HepG2 (cell line): Measurements from ENCODE around the gene MYLK3. TPM values are rescaled to one million over a fixed set of nuclear protein-coding genes. Genes with fewer than 3 reads are reported as not detected.
A peak's percentile ranks its signal among the peaks of the same experiment; 100 is the strongest.

Experiments
- ARID5B ChIP-seq: IDR thresholded peaks from 2 replicates; pipeline ENCODE4 v1.4.0; 2020; ENCODE audit warnings: mild to moderate bottlenecking, missing genetic modification reagents
- ATF2 ChIP-seq: sonication (generic); formaldehyde crosslinking; IDR thresholded peaks from 2 replicates; pipeline ENCODE4 v1.4.0; 2020; ENCODE audit warnings: missing genetic modification reagents
- BCLAF1 ChIP-seq: fragments of 450-650 bp; IDR thresholded peaks from 2 replicates; pipeline ENCODE4 v1.6.1; 2017; ENCODE audit warnings: mild to moderate bottlenecking
- BHLHE40 ChIP-seq: IDR thresholded peaks from 2 replicates; pipeline ENCODE4 v1.6.1; 2011; ENCODE audit warnings: low read length, improper control_type of control experiment
- BRCA1 ChIP-seq: sonication (generic); formaldehyde crosslinking; IDR thresholded peaks from 2 replicates; pipeline ENCODE4 v1.4.0; 2020; ENCODE audit warnings: missing genetic modification reagents
- FOXJ3 ChIP-seq: sonication (generic); formaldehyde crosslinking; IDR thresholded peaks from 2 replicates; pipeline ENCODE4 v1.4.0; 2020; ENCODE audit warnings: missing genetic modification reagents, mild to moderate bottlenecking, borderline replicate concordance
- HOXA7 ChIP-seq: sonication (generic); formaldehyde crosslinking; IDR thresholded peaks from 2 replicates; pipeline ENCODE4 v1.8.1; 2022; ENCODE audit warnings: mild to moderate bottlenecking, missing genetic modification reagents, moderate library complexity
- IRX3 ChIP-seq: sonication (generic); formaldehyde crosslinking; IDR thresholded peaks from 2 replicates; pipeline ENCODE4 v1.8.1; 2023; ENCODE audit warnings: mild to moderate bottlenecking, low read depth, missing genetic modification reagents, borderline replicate concordance
- KDM6A ChIP-seq: IDR thresholded peaks from 2 replicates; pipeline ENCODE4 v1.6.1; 2016; ENCODE audit warnings: low read depth
- KLF12 ChIP-seq: sonication (generic); formaldehyde crosslinking; IDR thresholded peaks from 2 replicates; pipeline ENCODE4 v1.4.0; 2020; ENCODE audit warnings: missing genetic modification reagents, borderline replicate concordance
- MEIS2 ChIP-seq: sonication (generic); formaldehyde crosslinking; IDR thresholded peaks from 2 replicates; pipeline ENCODE4 v1.9.0; 2021; ENCODE audit warnings: mild to moderate bottlenecking, missing genetic modification reagents
- MIER2 ChIP-seq: IDR thresholded peaks from 2 replicates; pipeline ENCODE4 v1.6.1; 2016; ENCODE audit warnings: missing biosample characterization, missing genetic modification reagents
- MXI1 ChIP-seq: IDR thresholded peaks from 3 replicates; pipeline ENCODE4 v1.6.1; 2012; ENCODE audit warnings: low read depth, low read length, inconsistent platforms, borderline replicate concordance
- NKX3-1 ChIP-seq: sonication (generic); formaldehyde crosslinking; IDR thresholded peaks from 2 replicates; pipeline ENCODE4 v1.5.0; 2020; ENCODE audit warnings: missing genetic modification reagents
- RELA ChIP-seq: sonication (generic); formaldehyde crosslinking; IDR thresholded peaks from 2 replicates; pipeline ENCODE4 v1.4.0; 2020; ENCODE audit warnings: missing genetic modification reagents
- SIN3A ChIP-seq: IDR thresholded peaks from 2 replicates; pipeline ENCODE4 v1.6.1; 2011; ENCODE audit warnings: low read depth, mild to moderate bottlenecking, control low read depth, low read length, borderline replicate concordance
- ZBTB25 ChIP-seq: IDR thresholded peaks from 2 replicates; pipeline ENCODE4 v1.6.1; 2018; ENCODE audit warnings: missing genetic modification reagents
- ZNF225 ChIP-seq: sonication (generic); formaldehyde crosslinking; IDR thresholded peaks from 2 replicates; pipeline ENCODE4 v1.4.0; 2020; ENCODE audit warnings: mild to moderate bottlenecking, missing genetic modification reagents
- ZNF230 ChIP-seq: sonication (generic); formaldehyde crosslinking; IDR thresholded peaks from 2 replicates; pipeline ENCODE4 v1.4.0; 2020; ENCODE audit warnings: mild to moderate bottlenecking, missing genetic modification reagents
- ZNF724P ChIP-seq: sonication (generic); formaldehyde crosslinking; IDR thresholded peaks from 2 replicates; pipeline ENCODE4 v1.8.0; 2022; ENCODE audit warnings: missing genetic modification reagents, borderline replicate concordance
- ZNF772 ChIP-seq: sonication (generic); formaldehyde crosslinking; IDR thresholded peaks from 2 replicates; pipeline ENCODE4 v1.5.0; 2020; ENCODE audit warnings: mild to moderate bottlenecking, missing genetic modification reagents
- polyA plus RNA-seq, 8 experiments: library from polyadenylated mRNA; depleted of rRNA in 3 of 8; stranded (reverse) in 7 of 8; unstranded in 1 of 8; fragments of >200 nt; fragmentation: Illumina TruSeq in 4 of 8; extraction: Trizol in 4 of 8; gene quantifications; 2 replicates each; pipeline versions ENCODE4 v1.2.1 to v1.2.3, GENCODE V29; 2011 to 2016; ENCODE audit warnings: low read depth in 4 of 8, missing spikeins in 1 of 8, mixed read lengths in 1 of 8; ENCODE audit not compliant: insufficient read depth in 1 of 8
- total RNA-seq, 5 experiments: library from RNA; depleted of rRNA; stranded (reverse); fragments of >200 nt; fragmentation: Illumina TruSeq; extraction: Trizol; gene quantifications; 2 replicates each; pipeline ENCODE4 v1.2.3, GENCODE V29; 2016; ENCODE audit warnings: low read depth in 1 of 5

MYLK3 gene
- total and polyA plus RNA-seq, 2 of the 13 experiments (the other 11 are each of a cell fraction or from before 2014, with no cell fraction given) = 0.04 to 0.18 TPM

GRCh38 chr16:46746821-46747776 is 1.0 kb downstream of the MYLK3 start (continued):
- TF ChIP-seq ZBTB25 = no peak
- TF ChIP-seq FOXJ3 (CRISPR knock-in tag) = no peak; the same call in 1 of the 2 replicates
- TF ChIP-seq BRCA1 (CRISPR knock-in tag) = no peak
- TF ChIP-seq ATF2 (CRISPR knock-in tag) = no peak
- TF ChIP-seq BHLHE40 = no peak
- TF ChIP-seq MEIS2 (CRISPR knock-in tag) = 0 out of 2 replicates have a peak, but pooled peaks have one; percentile 22
- no peak for TF ChIP-seq NKX3-1 (CRISPR knock-in tag)
- no peak for TF ChIP-seq KDM6A (CRISPR knock-in tag)
- 0 out of 2 replicates have a peak, but pooled peaks have one; percentile 54 for TF ChIP-seq ZNF724P (CRISPR knock-in tag)
- TF ChIP-seq IRX3 (CRISPR knock-in tag) = no peak
- no peak for TF ChIP-seq ZNF230 (CRISPR knock-in tag)
- peak; percentile 48; the same call in 1 of the 2 replicates for TF ChIP-seq SIN3A
- TF ChIP-seq BCLAF1 = no peak
- TF ChIP-seq ARID5B (CRISPR knock-in tag) = peak; percentile 72; the same call in 1 of the 2 replicates
- no peak for TF ChIP-seq KLF12 (CRISPR knock-in tag)
- no peak for TF ChIP-seq RELA (CRISPR knock-in tag)
- TF ChIP-seq ZNF225 (CRISPR knock-in tag) = peak; percentile 39; the same call in 1 of the 2 replicates
- no peak for TF ChIP-seq HOXA7 (CRISPR knock-in tag)
- no peak for TF ChIP-seq MXI1
- no peak for TF ChIP-seq MIER2 (CRISPR knock-in tag)
- TF ChIP-seq ZNF772 (CRISPR knock-in tag) = peak; percentile 83; the same call in 1 of the 2 replicates
